ENCODE data around the gene WWOX.

The WWOX gene

GRCh38 chr16:78209951-78210661, 110.7 kb downstream of the WWOX start:
- no peak for DNase-seq (ENCODE audit: low read depth)
- TF ChIP-seq CTCF (IDR thresholded peaks at IDR 0.05; ENCODE audit: control insufficient read depth, extremely low read depth, insufficient read depth) = no peak
- no peak overlapping the region for H3K4me3 ChIP-seq (ENCODE audit: low read depth, low read length)

GRCh38 chr16:78211020-78211599, 111.7 kb downstream of the WWOX start:
- no peak for DNase-seq (ENCODE audit: low read depth)
- TF ChIP-seq CTCF (IDR thresholded peaks at IDR 0.05; ENCODE audit: control insufficient read depth, extremely low read depth, insufficient read depth) = no peak
- H3K4me3 ChIP-seq (ENCODE audit: low read depth, low read length) = no peak overlapping the region

GRCh38 chr16:78211946-78212345, 112.5 kb downstream of the WWOX start:
- DNase-seq (ENCODE audit: low read depth) = peak; percentile 34
- no peak for TF ChIP-seq CTCF (IDR thresholded peaks at IDR 0.05; ENCODE audit: control insufficient read depth, extremely low read depth, insufficient read depth)

GRCh38 chr16:78212674-78213073, 113.2 kb downstream of the WWOX start:
- no peak for TF ChIP-seq CTCF (IDR thresholded peaks at IDR 0.05; ENCODE audit: control insufficient read depth, extremely low read depth, insufficient read depth)
- no peak for DNase-seq (ENCODE audit: low read depth)

More at GRCh38 chr16:78211946-78212345, 112.5 kb downstream of the WWOX start:
- H3K4me3 ChIP-seq (ENCODE audit: low read depth, low read length) = no peak overlapping the region

GRCh38 chr16:78213751-78214150, 114.3 kb downstream of the WWOX start:
- no peak overlapping the region for H3K4me3 ChIP-seq (ENCODE audit: low read depth, low read length)
- TF ChIP-seq CTCF (IDR thresholded peaks at IDR 0.05; ENCODE audit: control insufficient read depth, extremely low read depth, insufficient read depth) = no peak
- no peak for DNase-seq (ENCODE audit: low read depth)

More at GRCh38 chr16:78212674-78213073, 113.2 kb downstream of the WWOX start:
- no peak overlapping the region for H3K4me3 ChIP-seq (ENCODE audit: low read depth, low read length)

GRCh38 chr16:78215222-78215621, 115.8 kb downstream of the WWOX start:
- H3K4me3 ChIP-seq (ENCODE audit: low read depth, low read length) = no peak overlapping the region
- no peak for DNase-seq (ENCODE audit: low read depth)
- TF ChIP-seq CTCF (IDR thresholded peaks at IDR 0.05; ENCODE audit: control insufficient read depth, extremely low read depth, insufficient read depth) = no peak

All from LNCaP clone FGC (cell line).